Measurements from ENCODE around the gene SFMBT2.
"Not testable (repeated sequence)": the region's sequence is repeated elsewhere in the genome, so short reads cannot be mapped to it uniquely, and the experiment has no call there.

Gene SFMBT2

DNA sequence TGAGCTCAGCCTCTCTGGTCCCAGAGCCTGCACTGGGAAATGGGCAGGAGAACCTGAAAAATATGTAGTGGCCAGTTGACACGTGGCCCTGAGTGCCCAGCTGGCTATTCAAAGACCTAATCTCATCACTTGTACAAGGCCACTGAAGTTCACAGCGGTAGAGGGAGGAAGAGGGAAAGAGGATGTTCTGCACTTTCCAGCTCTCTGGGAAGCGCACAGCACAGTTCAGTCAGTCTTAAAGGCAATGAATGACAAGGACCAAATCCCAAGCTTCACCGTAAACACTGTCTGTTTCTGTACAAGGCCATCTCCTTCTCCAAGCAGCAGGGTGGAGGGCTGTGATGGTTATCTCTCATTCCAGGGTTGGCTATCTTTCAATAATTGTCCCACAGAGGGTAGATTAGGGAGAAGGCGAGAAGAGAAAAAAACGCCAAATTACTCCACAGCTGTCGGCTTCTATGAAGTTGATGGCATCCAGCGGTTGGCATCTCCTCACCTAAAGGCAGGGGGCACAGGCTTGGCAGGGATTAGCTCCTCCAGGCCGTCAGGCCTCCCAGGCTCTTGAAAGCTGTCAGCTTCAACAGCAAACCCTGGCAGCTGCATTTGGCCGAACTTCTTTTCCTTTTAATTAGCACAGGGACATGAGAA lies 10.6 kb downstream of the SFMBT2 start:
- no peak for DNase-seq

DNA sequence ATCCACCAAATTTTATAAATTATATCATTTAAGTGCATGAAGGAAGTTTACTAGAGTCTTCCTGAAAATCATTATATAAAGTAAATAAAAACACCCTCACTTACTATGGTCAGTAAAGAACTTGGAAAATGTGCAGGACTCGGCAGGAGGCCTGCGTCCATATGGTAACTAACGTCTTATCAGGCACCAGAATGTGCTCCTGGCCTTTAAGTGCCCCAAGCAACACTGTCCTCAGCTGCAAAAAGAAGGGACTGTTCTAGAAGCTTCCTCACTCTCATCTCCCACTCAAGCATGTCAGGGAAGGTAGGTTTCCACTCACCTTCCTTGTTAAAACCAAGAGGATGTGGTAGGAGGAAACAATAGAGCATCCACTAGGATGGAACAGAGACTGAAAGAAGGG lies 11.3 kb downstream of the SFMBT2 start:
- no peak for DNase-seq

DNA sequence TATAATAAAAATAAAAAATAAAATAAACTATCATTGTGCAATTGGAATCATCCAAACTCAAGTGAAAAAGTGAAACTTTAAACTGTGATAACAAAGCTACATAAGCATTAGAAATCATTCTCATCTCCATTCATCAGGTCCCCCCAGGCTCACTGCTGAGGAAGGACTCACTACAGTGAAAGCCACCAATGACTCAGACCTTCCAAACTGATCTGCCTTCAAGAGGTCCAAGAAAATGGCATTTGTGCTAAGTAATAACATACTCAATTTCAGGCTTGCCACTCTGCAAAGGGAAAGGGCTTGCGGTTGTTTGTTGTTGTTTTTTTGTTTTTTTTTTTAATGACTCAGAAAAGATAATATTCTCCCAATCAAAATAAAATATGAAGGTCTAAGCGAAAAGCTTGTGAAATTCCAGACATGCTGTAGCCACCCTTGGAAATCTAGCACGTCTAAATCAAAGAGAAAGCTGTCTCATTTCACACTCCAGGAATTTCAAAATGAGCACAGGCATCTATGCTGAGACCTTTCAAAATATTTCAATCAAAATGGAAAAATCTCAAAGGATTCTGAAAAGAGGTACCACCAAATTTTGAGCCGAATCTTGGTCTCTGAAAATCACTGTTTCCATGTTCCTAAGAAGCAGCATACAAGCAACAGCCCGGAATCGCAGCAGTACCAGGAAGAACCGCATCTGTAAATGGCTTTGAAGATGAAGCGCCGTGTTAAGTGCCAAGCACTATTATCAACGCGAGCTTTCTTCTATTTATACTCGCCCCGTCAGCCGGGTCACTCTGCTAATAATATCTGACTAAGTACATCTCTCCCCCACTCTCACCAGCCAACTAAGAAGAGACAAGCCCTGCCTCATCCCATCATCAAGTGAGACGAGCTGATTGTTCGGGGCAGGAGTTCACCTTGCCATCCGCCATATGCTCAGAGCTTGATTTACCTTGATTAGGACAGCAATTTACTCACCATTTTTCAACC lies 13.5 kb downstream of the SFMBT2 start:
- no peak for DNase-seq

DNA sequence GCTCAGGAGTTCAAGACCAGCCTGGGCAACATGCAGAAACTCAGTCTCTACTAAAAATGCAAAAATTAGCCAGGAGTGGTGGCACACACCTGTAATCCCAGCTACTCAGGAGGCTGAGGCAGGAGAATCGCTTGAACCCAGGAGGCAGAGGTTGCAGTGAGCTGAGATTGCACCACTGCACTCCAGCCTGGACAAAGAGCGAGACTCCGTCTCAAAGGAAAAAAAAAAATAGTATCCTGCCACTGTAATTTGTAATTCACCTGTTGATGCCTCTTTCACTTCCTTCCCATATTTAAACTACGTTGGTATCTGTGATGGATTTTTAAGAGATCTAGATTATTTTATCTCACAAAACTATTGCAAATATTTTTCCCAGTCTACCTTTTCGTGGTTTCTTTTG lies 18.5 kb downstream of the SFMBT2 start:
- DNase-seq: not testable (repeated sequence)

DNA sequence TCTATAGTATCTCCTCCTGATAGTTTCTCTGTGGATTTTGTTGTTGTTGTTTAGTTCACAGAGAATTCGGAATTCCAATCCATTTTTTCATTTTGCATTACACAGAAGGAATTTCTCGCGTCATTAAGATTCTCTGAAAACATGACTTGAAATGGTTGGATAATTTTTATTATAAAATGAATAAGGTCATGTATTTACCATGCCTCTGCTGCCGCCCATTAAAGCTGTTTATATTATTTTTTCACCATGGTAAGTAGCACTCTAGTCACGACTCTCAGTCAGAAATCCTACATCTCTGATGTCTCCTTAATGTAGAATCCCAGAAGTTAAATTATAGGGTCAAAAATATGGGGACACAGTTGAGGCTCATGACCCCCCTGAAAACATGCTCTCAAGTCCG lies 19.1 kb downstream of the SFMBT2 start:
- DNase-seq: no peak

DNA sequence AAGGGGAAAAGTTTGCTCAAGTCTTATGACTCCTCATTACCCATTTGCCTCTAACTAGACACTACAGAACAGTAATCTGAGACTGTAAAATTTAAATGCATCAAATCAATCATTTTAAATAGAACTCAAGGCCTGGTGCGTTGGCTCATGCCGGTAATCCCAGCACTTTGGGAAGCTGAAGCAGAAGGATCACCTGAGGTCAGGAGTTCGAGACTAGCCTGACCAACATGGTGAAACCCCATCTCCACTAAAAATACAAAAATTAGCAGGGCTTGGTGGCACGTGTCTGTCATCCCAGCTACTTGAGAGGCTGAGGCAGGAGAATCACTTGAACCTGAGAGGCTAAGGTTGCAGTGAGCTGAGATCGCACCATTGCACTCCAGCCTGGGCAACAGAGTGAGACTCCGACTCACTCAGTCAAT lies 20.1 kb downstream of the SFMBT2 start:
- DNase-seq: not testable (repeated sequence)

DNA sequence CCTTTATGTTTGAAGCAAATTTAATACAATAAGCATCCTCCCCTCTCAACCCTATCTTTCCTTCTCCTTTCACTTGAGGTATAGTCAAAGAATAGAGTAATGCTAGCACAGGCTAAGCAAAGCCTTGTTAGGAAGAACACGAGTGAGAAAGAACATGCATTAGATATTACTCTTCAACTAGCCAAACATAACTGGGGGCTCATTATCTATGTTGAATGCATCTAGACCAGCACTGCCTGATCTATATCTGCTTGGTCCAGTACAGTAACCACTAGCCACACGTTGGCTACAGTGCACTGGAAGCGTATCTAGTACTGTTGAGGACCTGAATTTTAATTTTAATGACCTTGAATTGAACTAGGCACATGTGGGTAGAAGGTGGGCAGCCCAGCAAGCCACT lies 21.0 kb downstream of the SFMBT2 start:
- DNase-seq: no peak

GRCh38 chr10:7389346-7389745 lies 21.5 kb downstream of the SFMBT2 start:
- no peak for DNase-seq

DNA sequence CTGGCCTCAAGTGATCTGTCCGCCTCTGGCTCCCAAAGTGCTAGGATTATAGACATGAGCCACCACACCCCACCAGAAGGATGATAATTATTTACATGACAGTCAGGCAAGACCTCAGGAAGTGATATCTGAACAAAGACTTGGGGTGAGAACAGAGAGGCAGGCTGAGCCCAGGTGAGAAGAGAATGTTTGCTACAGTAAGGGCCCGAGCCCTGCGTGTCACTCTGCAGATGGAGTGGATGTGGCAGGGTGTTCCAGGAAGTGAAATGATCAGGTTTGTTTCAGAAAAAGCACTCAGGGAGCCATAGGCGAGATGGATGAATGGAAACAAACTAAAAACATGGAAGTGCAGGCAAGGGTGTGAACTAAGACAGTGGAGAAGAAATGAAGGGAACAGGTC lies 22.2 kb downstream of the SFMBT2 start:
- DNase-seq: peak; percentile 21

DNA sequence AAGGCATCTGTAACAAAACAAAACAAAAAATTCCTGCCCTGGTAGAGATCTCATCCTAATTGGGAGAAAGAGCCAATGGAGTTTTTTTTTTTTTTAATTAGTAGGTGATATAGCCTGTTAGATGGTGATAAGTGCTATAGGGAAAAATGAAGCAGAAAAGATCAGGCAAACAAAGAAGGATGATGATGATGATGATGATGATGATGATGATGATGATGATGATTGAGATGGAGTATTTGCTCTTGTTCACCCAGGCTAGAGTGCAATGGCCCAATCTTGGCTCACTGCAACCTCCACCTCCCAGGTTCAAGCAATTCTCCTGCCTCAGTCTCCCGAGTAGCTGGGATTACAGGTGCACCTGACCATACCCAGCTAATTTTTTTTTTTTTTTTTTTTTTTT lies 22.7 kb downstream of the SFMBT2 start:
- DNase-seq: not testable (repeated sequence)

DNA sequence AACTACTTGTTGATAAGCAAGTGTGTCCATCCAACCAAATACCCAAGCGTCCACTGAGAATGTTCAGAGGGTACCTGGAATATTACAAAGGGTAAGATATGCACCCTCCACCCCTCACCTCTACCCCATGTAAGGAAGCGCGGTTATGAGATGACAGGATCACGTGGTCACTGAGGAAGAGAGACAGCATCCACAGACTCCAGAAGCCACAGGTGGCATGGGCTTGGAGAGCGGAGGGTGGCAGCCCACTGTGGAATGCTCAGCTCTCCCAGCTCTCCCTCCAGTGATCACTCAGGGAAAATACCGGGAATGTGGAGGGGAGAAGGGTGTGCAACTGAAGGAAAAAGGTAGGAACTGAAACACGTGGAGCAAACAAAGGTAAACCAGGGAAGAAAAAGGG lies 25.7 kb downstream of the SFMBT2 start:
- no peak for DNase-seq

GRCh38 chr10:7383442-7383841 lies 27.4 kb downstream of the SFMBT2 start:
- DNase-seq: no peak

- DNase-seq: no peak
Observed at GRCh38 chr10:7380704-7381241, 30.1 kb downstream of the SFMBT2 start.

DNA sequence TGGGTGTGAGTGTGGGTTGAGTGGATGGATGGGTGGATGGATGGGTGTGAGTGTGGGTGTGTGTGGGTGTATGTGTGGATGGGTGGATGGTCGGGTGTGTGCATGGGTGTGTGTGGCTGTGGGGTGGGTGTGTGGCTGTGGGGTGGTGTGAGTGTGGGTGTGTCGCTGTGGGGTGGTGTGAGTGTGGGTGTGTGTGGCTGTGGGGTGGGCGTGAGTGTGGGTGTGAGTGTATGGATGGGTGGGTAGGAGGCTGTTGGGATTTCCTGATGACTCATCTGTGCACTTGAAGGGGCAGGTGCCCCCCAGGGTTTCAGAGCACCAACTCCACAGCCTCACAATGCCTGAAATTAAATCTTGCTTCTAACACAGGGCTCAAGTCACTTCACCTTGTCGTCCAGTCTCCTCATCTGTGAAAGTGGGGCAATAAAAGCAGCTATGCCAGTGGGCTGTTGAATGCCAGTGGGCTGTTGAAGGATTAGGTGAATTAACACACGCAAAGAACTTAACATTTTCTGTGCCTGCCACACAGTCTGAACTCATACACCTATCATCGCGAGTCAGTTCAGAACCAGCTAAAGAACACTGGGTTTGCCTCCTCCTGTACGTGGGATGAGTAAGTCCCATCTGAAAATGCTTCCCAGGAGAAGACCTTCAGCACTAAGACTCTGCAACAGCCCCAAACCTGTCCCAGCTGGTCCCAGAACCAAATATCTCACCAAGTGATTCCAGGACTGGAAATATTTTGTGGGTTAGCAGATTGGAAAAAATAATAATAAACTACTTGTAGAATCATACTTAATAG lies 32.0 kb downstream of the SFMBT2 start:
- no peak for DNase-seq

- peak; percentile 10 for DNase-seq
Observed at GRCh38 chr10:7377614-7378248, 33.1 kb downstream of the SFMBT2 start.

DNA sequence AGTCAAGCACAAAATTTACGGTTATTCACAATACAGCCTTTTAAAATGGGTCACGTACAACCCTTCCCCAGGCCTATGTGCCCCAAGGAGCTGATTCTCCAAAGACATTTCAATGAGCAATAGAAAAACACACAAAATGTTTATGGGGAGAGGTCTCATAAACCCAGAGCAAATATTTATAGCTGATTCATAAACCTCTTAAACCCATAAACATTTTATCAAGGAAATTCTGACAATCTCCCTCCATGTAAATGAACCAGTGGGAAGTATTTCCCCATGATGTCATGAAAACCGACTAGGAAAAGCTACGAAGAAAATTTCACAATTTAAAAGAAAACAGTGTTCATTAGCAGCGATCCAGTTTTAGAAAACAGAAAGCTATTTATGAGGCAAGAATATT lies 36.0 kb downstream of the SFMBT2 start:
- DNase-seq: no peak

DNA sequence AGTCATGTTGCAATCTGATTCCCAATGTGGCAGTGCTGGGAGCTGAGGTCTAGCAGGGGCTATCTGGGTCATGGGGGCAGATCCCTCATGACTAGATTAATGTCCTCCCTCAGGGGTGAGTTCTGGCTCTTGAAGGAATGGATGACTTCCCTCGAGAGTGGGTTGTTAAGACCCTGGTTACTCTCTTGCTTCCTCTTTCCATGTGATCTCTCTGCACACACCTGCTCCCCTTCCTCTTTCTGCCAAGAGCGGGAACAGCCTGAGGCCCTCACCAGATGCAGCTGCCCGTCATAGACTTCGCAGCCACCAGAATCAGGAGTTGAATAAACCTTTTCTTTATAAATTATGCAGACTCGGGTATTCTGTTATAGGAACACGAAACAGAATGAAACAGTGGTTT lies 37.8 kb downstream of the SFMBT2 start:
- DNase-seq: no peak

DNA sequence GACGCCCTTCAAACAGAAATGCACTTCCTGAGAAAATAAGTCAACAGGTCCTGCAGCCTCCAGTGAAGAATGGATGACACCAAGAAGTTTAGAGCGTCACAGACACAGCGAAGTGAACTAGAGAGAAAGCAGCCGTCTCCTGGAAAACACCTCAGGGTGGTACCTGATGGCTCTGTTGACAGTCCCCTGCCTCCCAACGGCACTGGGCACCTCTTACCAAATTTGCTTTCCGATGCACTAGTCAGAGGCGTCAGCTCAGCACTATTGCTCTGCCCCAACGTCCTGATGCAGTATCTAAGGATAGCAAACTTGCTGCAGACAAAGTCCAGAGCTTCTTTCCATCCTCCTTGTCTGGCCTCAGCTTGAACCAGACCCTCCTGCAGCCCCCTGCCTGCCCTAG lies 38.3 kb downstream of the SFMBT2 start:
- no peak for DNase-seq

DNA sequence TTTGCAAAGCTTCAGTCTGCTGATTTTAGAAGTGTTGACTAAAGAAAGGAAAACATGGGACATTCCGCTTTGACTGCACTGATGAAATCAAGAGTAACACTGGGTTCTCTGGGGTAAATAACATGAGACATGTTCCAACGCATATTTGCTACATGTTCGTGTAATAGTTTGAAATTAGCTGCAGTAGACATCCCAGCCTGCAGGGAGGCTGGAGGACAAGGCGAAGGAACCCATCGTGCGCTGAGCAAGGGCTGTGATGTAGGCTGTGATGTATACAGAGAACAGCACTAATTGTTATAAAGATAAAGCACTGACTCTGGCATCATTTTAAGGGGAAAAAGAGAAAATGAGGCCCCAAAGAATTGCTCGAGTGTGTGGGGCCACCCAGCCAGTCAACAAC lies 40.3 kb downstream of the SFMBT2 start:
- DNase-seq: no peak

DNA sequence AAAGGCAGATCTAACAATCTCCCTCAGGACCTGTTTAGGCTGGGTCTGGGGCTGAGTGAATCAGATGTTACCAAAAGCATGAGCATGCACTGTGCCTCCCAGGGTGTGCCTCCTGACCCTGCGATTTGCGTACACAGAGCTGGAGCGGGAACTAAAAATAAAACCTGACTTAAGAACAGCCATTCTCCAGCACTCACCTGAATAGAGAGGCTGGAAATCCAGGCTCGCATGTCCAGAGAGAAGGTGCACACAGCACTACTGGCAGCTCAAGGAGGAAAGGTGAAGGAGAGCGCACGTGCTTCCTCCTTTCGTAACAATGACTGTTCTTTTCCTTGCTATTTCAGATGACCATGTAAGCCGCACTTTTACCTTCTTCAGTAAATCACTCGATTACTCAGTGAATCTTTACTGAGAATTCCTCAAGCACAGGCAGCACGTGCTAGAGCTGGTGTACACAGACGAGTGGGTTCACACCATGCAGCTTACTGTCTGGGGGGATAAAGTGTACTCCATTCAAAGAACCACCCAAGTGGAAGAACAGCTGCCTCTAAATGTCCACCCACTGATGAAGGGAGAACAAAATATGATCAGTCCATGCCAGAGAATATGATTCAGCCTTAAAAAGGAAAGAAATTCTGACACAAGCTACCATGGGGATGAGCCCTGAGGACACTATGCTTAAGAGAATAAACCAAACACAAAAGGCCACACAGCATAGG lies 45.6 kb downstream of the SFMBT2 start:
- no peak for DNase-seq

DNA sequence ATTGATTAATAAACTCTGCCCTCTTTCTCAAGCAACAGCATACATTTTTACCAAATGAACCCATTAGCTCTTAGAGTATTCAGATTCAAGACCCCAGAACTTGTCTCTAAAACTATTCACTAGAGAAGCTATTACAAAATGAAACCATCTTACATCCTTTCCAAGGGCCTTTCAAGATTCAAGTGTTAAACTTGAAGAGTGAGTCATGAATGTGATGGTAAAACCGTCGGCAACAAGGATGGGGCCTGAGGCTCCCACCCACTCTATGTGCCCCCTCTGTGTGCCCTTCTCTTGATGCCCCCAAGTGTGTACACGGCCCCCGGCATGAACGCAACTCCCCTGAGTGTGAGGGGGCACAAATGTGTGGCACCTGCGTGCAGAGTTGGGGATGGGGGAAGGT lies 46.4 kb downstream of the SFMBT2 start:
- DNase-seq: no peak

DNA sequence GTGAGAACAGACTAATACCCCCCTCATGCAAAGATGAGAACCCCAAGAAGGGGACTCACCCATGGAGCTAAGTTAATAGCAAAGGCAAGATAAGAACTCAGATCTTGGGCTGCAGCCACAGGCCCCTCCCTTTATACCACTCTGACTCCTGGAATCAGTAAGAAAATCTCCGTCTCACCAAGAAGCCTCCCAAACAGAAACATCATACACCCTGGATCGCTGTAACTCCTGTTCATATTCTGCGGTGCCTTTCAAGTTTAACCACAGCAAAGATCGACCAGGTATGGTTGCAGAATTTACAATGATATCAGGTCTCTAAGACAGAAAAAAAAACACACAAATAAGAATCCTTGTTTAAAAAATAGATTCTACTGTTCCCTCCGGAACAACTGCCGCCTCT lies 47.1 kb downstream of the SFMBT2 start:
- DNase-seq: no peak

Measured in activated naive CD4-positive, alpha-beta T cell treated with Interleukin-2 at 50 U/mL for 16 hours (primary cell).